Activated T-cell treated with anti-CD3 and anti-CD28 coated beads, Interleukin-2, amount 50 U/mL, for 4 hours (primary cell): ENCODE results near the gene ENTPD1. TPM values are rescaled to one million over a fixed set of nuclear protein-coding genes. Genes with fewer than 3 reads are reported as not detected.
"Not testable (repeated sequence)": the region's sequence is repeated elsewhere in the genome, so short reads cannot be mapped to it uniquely, and the experiment has no call there.

Source experiments
- ATAC-seq, 2 donors: fragments of 200-7000 bp; cut with Tn5 transposase; one replicate each; pipeline ENCODE4 v1.10.0; 2021
- DNase-seq: peaks from one replicate; pipeline ENCODE4 v3.0.0-alpha.2; 2020
- H3K27me3 Mint-ChIP-seq: one replicate; pipeline ENCODE4 v1.8.0; 2021; ENCODE audit warnings: low read depth, mixed read lengths
- H3K36me3 Mint-ChIP-seq: one replicate; pipeline ENCODE4 v1.8.0; 2022; ENCODE audit warnings: mixed read lengths; ENCODE audit not compliant: insufficient read depth
- H3K4me1 Mint-ChIP-seq: one replicate; pipeline ENCODE4 v1.8.0; 2021; ENCODE audit warnings: low read depth, mixed read lengths
- H3K4me3 Mint-ChIP-seq: one replicate; pipeline ENCODE4 v1.8.0; 2021; ENCODE audit warnings: mild to moderate bottlenecking, moderate library complexity, mixed read lengths
- H3K9me3 Mint-ChIP-seq: one replicate; pipeline ENCODE4 v1.8.0; 2021; ENCODE audit warnings: mixed read lengths
- total RNA-seq, 3 donors: library from RNA; stranded (reverse); gene quantifications; one replicate each; pipeline ENCODE4 v1.2.1, GENCODE V29; 2021

ENTPD1 gene
- total RNA-seq, 3 donors from 2014 or later, result 0.23 to 0.66 (median 0.57) TPM

- H3K36me3 Mint-ChIP-seq, result no peaks in the 10 kb centered on the region
- no peak overlapping the region for H3K4me3 Mint-ChIP-seq
- ATAC-seq (no peak), DNase-seq (no peak)
- peaks cover 12% of the 10 kb centered on the region for H3K4me1 Mint-ChIP-seq
- peaks cover 3% of the 10 kb centered on the region for H3K9me3 Mint-ChIP-seq
- H3K27me3 Mint-ChIP-seq, result no peaks in the 10 kb centered on the region
Observed at GRCh38 chr10:95795602-95796001, 39.6 kb downstream of the ENTPD1 start.

DNA sequence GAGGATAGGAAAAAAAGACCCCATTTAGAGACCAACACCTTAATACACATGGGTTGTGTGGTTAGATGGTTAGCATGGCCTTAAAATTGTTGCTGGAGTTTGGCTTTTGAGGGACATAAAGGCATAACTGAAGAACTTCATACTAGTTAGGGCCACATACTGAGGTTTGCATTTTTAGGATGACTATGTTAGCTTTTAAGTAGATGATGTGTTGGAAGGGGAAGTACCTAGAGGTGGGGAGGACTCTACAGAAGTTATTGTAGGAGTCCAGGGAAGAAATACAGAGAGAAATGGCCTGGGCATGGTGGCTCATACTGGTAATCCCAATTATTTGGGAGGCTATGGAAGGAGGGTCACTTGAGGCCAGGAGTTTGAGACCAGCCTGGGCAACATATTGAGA lies 40.5 kb downstream of the ENTPD1 start:
- Mint-ChIP-seq H3K4me1 (peaks cover 10% of the 10 kb centered on the region), H3K27me3 (no peaks in the 10 kb centered on the region), H3K36me3 (no peaks in the 10 kb centered on the region), H3K4me3 (no peak overlapping the region), H3K9me3 (peaks cover 3% of the 10 kb centered on the region)
- no peak for ATAC-seq
- no peak for DNase-seq

- Mint-ChIP-seq H3K4me1 (peaks cover 6% of the 10 kb centered on the region), H3K36me3 (no peaks in the 10 kb centered on the region), H3K9me3 (peaks cover 5% of the 10 kb centered on the region), H3K4me3 (no peak overlapping the region), H3K27me3 (no peaks in the 10 kb centered on the region)
- ATAC-seq (no peak), DNase-seq (no peak)
Observed at GRCh38 chr10:95798096-95798855, 42.3 kb downstream of the ENTPD1 start.

DNA sequence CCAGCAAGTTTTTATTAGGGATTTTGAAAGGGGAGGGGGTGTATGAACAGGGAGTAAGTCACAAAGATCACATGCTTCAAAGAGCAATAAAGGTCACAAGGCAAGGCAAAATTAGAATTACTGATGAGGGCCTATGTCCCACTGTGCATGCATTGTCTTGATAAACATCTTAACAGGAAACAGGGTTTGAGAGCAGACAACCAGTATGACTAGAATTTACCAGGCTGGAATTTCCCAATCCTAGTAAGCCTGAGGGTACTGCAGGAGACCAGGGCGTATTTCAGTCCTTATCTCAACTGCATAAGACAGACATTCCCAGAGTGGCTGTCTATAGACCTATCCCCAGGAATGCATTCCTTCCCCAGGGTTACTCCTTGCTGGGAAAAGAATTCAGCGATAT lies 44.3 kb downstream of the ENTPD1 start:
- H3K4me1 Mint-ChIP-seq, H3K4me3 Mint-ChIP-seq, H3K36me3 Mint-ChIP-seq, H3K27me3 Mint-ChIP-seq, DNase-seq, ATAC-seq: not testable (repeated sequence)
- peaks cover 11% of the 10 kb centered on the region for H3K9me3 Mint-ChIP-seq

DNA sequence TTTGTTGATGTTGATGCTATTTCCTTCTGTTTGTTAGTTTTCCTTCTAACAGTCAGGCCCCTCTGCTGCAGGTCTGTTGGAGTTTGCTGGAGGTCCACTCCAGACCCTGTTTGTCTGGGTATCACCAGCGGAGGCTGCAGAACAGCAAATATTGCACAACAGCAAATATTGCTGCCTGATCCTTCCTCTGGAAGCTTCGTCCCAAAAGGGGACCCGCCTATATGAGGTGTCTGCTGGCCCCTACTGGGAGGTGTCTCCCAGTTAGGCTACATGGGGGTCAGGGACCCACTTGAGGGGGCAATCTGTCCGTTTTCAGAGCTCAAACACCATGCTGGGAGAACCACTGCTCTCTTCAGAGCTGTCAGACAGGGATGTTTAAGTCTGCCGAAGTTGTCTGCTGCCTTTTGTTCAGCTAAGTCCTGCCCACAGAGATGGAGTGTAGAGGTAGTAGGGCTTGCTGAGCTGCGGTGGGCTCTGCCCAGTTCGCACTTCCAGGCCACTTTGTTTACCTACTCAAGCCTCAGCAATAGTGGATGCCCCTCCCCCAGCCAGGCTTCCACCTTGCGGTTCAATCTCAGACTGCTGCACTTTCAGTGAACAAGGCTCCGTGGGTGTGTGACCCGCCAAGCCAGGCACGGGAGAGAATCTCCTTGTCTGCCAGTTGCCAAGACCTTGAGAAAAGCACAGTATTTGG lies 50.9 kb downstream of the ENTPD1 start:
- H3K4me3 Mint-ChIP-seq, result not testable (repeated sequence)

GRCh38 chr10:95808705-95809308 lies 52.8 kb downstream of the ENTPD1 start:
- ATAC-seq, DNase-seq, H3K9me3 Mint-ChIP-seq, H3K4me3 Mint-ChIP-seq, H3K36me3 Mint-ChIP-seq, H3K4me1 Mint-ChIP-seq: not testable (repeated sequence)
- H3K27me3 Mint-ChIP-seq, result peaks cover 22% of the 10 kb centered on the region

More for the DNA sequence above, 50.9 kb downstream of the ENTPD1 start:
- not testable (repeated sequence) for DNase-seq, ATAC-seq, H3K36me3 Mint-ChIP-seq, H3K9me3 Mint-ChIP-seq, H3K4me1 Mint-ChIP-seq
- peaks cover 22% of the 10 kb centered on the region for H3K27me3 Mint-ChIP-seq

GRCh38 chr10:95809370-95810197 lies 53.6 kb downstream of the ENTPD1 start:
- peaks cover 22% of the 10 kb centered on the region for H3K27me3 Mint-ChIP-seq
- ATAC-seq, result no peak
- H3K4me1 Mint-ChIP-seq, result peaks cover 2% of the 10 kb centered on the region
- no peak for DNase-seq
- H3K4me3 Mint-ChIP-seq, result no peak overlapping the region
- no peaks in the 10 kb centered on the region for H3K9me3 Mint-ChIP-seq
- H3K36me3 Mint-ChIP-seq, result no peaks in the 10 kb centered on the region

DNA sequence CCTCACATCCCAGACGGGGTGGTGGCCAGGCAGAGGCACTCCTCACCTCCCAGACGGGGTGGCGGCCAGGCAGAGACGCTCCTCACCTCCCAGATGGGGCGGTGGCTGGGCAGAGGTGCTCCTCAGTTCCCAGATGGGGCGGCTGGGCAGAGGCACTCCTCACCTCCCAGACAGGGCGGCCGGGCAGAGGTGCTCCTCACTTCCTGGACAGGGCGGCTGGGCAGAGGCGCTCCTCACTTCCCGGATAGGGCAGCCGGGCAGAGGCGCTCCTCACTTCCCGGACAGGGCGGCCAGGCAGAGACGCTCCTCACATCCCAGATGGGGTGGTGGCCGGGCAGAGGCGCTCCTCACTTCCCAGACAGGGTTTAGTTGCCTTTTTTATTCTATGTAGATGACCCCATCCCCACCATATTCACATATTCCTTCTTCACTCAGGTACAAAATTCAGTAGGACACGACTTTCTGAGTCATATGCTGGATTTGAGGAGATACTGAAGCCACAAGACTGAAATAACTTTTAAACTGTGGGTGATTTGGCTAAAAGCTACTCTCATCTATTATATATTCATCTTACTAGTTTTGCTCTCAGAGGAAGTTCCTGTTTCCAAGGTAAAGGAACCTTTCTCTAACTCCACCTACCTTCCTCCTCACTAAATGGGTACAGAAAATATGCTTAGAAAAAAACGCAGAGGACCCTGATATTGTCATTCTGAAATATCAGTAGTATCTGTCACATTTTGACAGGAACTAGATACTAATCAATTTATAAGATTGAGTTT lies 54.4 kb downstream of the ENTPD1 start:
- peaks cover 4% of the 10 kb centered on the region for H3K4me1 Mint-ChIP-seq
- H3K4me3 Mint-ChIP-seq, result no peak overlapping the region
- no peaks in the 10 kb centered on the region for H3K36me3 Mint-ChIP-seq
- DNase-seq (no peak), ATAC-seq (no peak)
- H3K27me3 Mint-ChIP-seq, result peaks cover 22% of the 10 kb centered on the region
- H3K9me3 Mint-ChIP-seq, result no peaks in the 10 kb centered on the region

DNA sequence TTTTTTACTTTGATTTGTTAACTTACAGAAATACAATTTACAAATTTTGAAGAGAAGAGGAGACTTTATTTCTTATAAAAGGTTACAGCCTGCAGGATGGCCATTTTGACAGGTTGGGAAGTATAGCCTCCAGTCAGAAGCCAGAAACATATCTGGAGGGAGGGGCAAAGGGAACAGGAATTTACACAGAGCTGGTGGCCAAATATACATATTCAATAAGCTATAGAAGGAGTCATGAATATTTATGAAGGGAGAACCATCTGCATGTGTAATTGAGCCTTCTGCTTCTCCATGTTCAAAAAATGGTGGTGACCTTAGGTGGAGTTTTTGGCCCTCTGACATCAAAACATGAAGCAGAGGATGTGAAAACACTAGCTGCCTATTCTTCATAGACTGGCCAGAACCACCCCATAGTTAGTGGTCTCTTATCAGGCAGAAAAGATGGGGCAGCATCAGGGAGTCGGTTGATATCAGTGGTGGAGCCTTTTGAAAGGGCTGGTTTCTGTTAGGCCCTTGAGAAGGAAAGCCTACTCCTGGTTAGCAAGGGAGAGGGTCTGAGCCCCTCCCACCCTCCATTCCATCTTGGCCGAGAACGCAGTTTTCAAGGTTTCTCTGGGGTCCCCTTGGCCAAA lies 57.2 kb downstream of the ENTPD1 start:
- ATAC-seq (no peak), DNase-seq (no peak)
- Mint-ChIP-seq H3K4me3 (no peak overlapping the region), H3K36me3 (no peaks in the 10 kb centered on the region), H3K4me1 (peaks cover 4% of the 10 kb centered on the region), H3K9me3 (no peaks in the 10 kb centered on the region), H3K27me3 (peaks cover 11% of the 10 kb centered on the region)

DNA sequence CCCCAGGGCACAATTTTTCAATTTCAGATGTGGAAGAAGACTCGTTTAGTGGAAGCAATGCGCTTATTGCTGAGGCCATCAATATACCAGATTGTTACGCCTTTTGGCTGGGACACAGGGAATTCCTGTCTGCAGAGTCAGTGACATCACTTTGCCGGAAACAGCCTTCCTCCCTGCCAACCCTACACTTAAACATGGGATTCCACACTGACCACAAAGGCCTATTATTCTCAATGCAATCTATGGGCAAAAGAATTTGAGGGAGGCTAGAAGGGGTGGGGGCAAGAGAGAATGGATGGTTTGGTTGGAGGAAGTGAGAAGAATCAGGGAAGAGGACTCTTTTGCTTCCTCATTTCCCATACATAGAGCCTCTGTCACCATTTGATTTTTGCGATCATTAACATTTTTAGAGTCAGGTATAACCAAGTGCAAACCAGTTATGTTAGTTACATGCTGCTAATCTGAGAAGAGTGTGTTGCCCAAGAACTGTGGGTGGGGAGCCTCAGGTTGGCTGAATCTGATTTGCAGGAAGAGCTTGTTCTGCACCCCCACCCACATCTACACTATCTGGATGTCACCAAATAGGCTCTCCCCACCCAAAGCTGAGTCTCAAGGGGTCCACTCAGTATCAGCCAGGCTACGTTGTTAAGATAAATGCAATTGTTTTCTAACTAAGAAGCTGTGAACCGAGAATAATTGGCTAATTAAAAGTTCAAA lies 58.2 kb downstream of the ENTPD1 start:
- DNase-seq (no peak), ATAC-seq (no peak)
- Mint-ChIP-seq H3K36me3 (no peaks in the 10 kb centered on the region), H3K9me3 (no peaks in the 10 kb centered on the region), H3K27me3 (peaks cover 8% of the 10 kb centered on the region), H3K4me3 (no peak overlapping the region), H3K4me1 (peaks cover 4% of the 10 kb centered on the region)

- peaks cover 8% of the 10 kb centered on the region for H3K27me3 Mint-ChIP-seq
- DNase-seq, result no peak
- peaks cover 7% of the 10 kb centered on the region for H3K4me1 Mint-ChIP-seq
- no peaks in the 10 kb centered on the region for H3K9me3 Mint-ChIP-seq
- no peak overlapping the region for H3K4me3 Mint-ChIP-seq
- H3K36me3 Mint-ChIP-seq, result no peaks in the 10 kb centered on the region
- no peak for ATAC-seq
Observed at GRCh38 chr10:95815133-95815532, 59.2 kb downstream of the ENTPD1 start.

GRCh38 chr10:95815701-95816240 lies 59.8 kb downstream of the ENTPD1 start:
- H3K4me1 Mint-ChIP-seq, result peaks cover 11% of the 10 kb centered on the region
- DNase-seq (no peak), ATAC-seq (no peak)
- no peaks in the 10 kb centered on the region for H3K9me3 Mint-ChIP-seq
- H3K4me3 Mint-ChIP-seq, result no peak overlapping the region
- peaks cover 7% of the 10 kb centered on the region for H3K27me3 Mint-ChIP-seq
- no peaks in the 10 kb centered on the region for H3K36me3 Mint-ChIP-seq
